Measurements from ENCODE around the gene NTRK2.

Gene NTRK2

GRCh38 chr9:85053206-85053786, 383.8 kb downstream of the NTRK2 start:
- H3K4me2 ChIP-seq (ENCODE audit: insufficient read depth, low read length), result no peak overlapping the region

GRCh38 chr9:85054017-85054416, 384.5 kb downstream of the NTRK2 start:
- TF ChIP-seq CTCF (IDR thresholded peaks at IDR 0.05; ENCODE audit: borderline replicate concordance, extremely low read depth, low read length, poor library complexity, severe bottlenecking), result no peak
- TF ChIP-seq EZH2 (IDR thresholded peaks at IDR 0.05; ENCODE audit: borderline replicate concordance, low read depth, low read length, severe bottlenecking), result no peak
- Histone ChIP-seq H3K4me2 (ENCODE audit: insufficient read depth, low read length) (no peak overlapping the region), H3K36me3 (ENCODE audit: insufficient read depth, low read length) (no peaks in the 10 kb centered on the region), H3K4me1 (ENCODE audit: insufficient read depth, low read length) (no peaks in the 10 kb centered on the region), H3K27me3 (ENCODE audit: insufficient read depth, low read length, poor library complexity) (no peaks in the 10 kb centered on the region), H3K27ac (ENCODE audit: low read length) (no peak overlapping the region), H2AFZ (ENCODE audit: low read depth, low read length) (no peak overlapping the region), H3K4me3 (ENCODE audit: low read depth in 1 of 2, low read length in 2 of 2) (no peak overlapping the region), H4K20me1 (ENCODE audit: insufficient read depth, low read length) (no peaks in the 10 kb centered on the region), H3K9ac (ENCODE audit: low read depth, low read length) (no peak overlapping the region), H3K79me2 (ENCODE audit: insufficient read depth, low read length) (no peaks in the 10 kb centered on the region), H3K9me3 (ENCODE audit: insufficient read depth, low read length, severe bottlenecking) (no peaks in the 10 kb centered on the region)
- DNase-seq (no peak), ATAC-seq (ENCODE audit: insufficient read depth, low read depth) (no peak)

More at GRCh38 chr9:85053206-85053786, 383.8 kb downstream of the NTRK2 start:
- H3K9ac ChIP-seq (ENCODE audit: low read depth, low read length), result no peak overlapping the region
- ATAC-seq (ENCODE audit: insufficient read depth, low read depth) (no peak), DNase-seq (no peak)
- no peaks in the 10 kb centered on the region for H3K4me1 ChIP-seq (ENCODE audit: insufficient read depth, low read length)
- H3K27ac ChIP-seq (ENCODE audit: low read length), result no peak overlapping the region
- H3K36me3 ChIP-seq (ENCODE audit: insufficient read depth, low read length), result no peaks in the 10 kb centered on the region
- no peaks in the 10 kb centered on the region for H3K27me3 ChIP-seq (ENCODE audit: insufficient read depth, low read length, poor library complexity)
- H3K9me3 ChIP-seq (ENCODE audit: insufficient read depth, low read length, severe bottlenecking), result no peaks in the 10 kb centered on the region
- H2AFZ ChIP-seq (ENCODE audit: low read depth, low read length), result no peak overlapping the region
- no peak overlapping the region for H3K4me3 ChIP-seq (ENCODE audit: low read depth in 1 of 2, low read length in 2 of 2)
- TF ChIP-seq CTCF (IDR thresholded peaks at IDR 0.05; ENCODE audit: borderline replicate concordance, extremely low read depth, low read length, poor library complexity, severe bottlenecking) (no peak), EZH2 (IDR thresholded peaks at IDR 0.05; ENCODE audit: borderline replicate concordance, low read depth, low read length, severe bottlenecking) (no peak)
- H3K79me2 ChIP-seq (ENCODE audit: insufficient read depth, low read length), result no peaks in the 10 kb centered on the region
- no peaks in the 10 kb centered on the region for H4K20me1 ChIP-seq (ENCODE audit: insufficient read depth, low read length)

GRCh38 chr9:85055506-85056202, 386.1 kb downstream of the NTRK2 start:
- no peaks in the 10 kb centered on the region for H3K79me2 ChIP-seq (ENCODE audit: insufficient read depth, low read length)
- TF ChIP-seq CTCF (IDR thresholded peaks at IDR 0.05; ENCODE audit: borderline replicate concordance, extremely low read depth, low read length, poor library complexity, severe bottlenecking) (no peak), EZH2 (IDR thresholded peaks at IDR 0.05; ENCODE audit: borderline replicate concordance, low read depth, low read length, severe bottlenecking) (no peak)
- H3K4me2 ChIP-seq (ENCODE audit: insufficient read depth, low read length), result no peak overlapping the region
- no peak for ATAC-seq (ENCODE audit: insufficient read depth, low read depth)
- H3K9me3 ChIP-seq (ENCODE audit: insufficient read depth, low read length, severe bottlenecking), result no peaks in the 10 kb centered on the region
- H4K20me1 ChIP-seq (ENCODE audit: insufficient read depth, low read length), result no peaks in the 10 kb centered on the region
- H3K27ac ChIP-seq (ENCODE audit: low read length), result no peak overlapping the region
- no peak for DNase-seq
- no peak overlapping the region for H3K4me3 ChIP-seq (ENCODE audit: low read depth in 1 of 2, low read length in 2 of 2)
- no peak overlapping the region for H3K9ac ChIP-seq (ENCODE audit: low read depth, low read length)
- H3K27me3 ChIP-seq (ENCODE audit: insufficient read depth, low read length, poor library complexity), result no peaks in the 10 kb centered on the region
- no peak overlapping the region for H2AFZ ChIP-seq (ENCODE audit: low read depth, low read length)
- no peaks in the 10 kb centered on the region for H3K36me3 ChIP-seq (ENCODE audit: insufficient read depth, low read length)
- H3K4me1 ChIP-seq (ENCODE audit: insufficient read depth, low read length), result no peaks in the 10 kb centered on the region
